Liver (tissue), 9 donors: ENCODE measurements around the gene GPR179. TPM values are rescaled to one million over a fixed set of nuclear protein-coding genes. Genes with fewer than 3 reads are reported as not detected.

Experiments
- DNase-seq: peaks from one replicate; pipeline ENCODE4 v3.0.0-alpha.2; 2017; ENCODE audit warnings: low spot score
- H3K27ac ChIP-seq, 2 donors: one replicate each; pipeline ENCODE4 v1.7.0; 2013; ENCODE audit warnings: inconsistent platforms in 2 of 2, low read length in 2 of 2, control low read depth in 1 of 2, low read depth in 1 of 2, mild to moderate bottlenecking in 1 of 2
- H3K27me3 ChIP-seq, 4 donors: one replicate each; pipeline versions ENCODE4 v1.6.1 to v1.7.0; 2013; ENCODE audit warnings: low read length in 3 of 4, inconsistent platforms in 1 of 4, mild to moderate bottlenecking in 1 of 4, moderate library complexity in 1 of 4; ENCODE audit not compliant: control insufficient read depth in 4 of 4, insufficient read depth in 4 of 4
- H3K36me3 ChIP-seq, 4 donors: one replicate each; pipeline versions ENCODE4 v1.6.1 to v1.7.0; 2013; ENCODE audit warnings: low read length in 3 of 4, mild to moderate bottlenecking in 3 of 4, low read depth in 1 of 4, moderate library complexity in 1 of 4; ENCODE audit not compliant: control insufficient read depth in 4 of 4, insufficient read depth in 3 of 4
- H3K4me1 ChIP-seq, 4 donors: one replicate each; pipeline versions ENCODE4 v1.6.1 to v1.7.0; 2013; ENCODE audit warnings: low read length in 3 of 4, mild to moderate bottlenecking in 3 of 4, moderate library complexity in 1 of 4; ENCODE audit not compliant: control insufficient read depth in 4 of 4, insufficient read depth in 4 of 4
- H3K4me3 ChIP-seq, 3 donors: one replicate each; pipeline versions ENCODE4 v1.6.1 to v1.7.0; 2013; ENCODE audit warnings: low read length in 3 of 3, control low read depth in 1 of 3, low read depth in 1 of 3, mild to moderate bottlenecking in 1 of 3
- H3K9ac ChIP-seq, 2 donors: one replicate each; pipeline ENCODE4 v1.7.0; 2013; ENCODE audit warnings: low read length in 2 of 2, mild to moderate bottlenecking in 2 of 2, moderate library complexity in 2 of 2, control low read depth in 1 of 2, low read depth in 1 of 2
- H3K9me3 ChIP-seq, 4 donors: one replicate each; pipeline versions ENCODE4 v1.6.1 to v1.7.0; 2013; ENCODE audit warnings: low read length in 3 of 4; ENCODE audit not compliant: control insufficient read depth in 4 of 4
- ATF3 ChIP-seq: IDR thresholded peaks from 2 replicates; pipeline ENCODE4 v1.6.1; 2016; ENCODE audit warnings: antibody characterized with exemption
- CTCF ChIP-seq: fragments of 150-350 bp; IDR thresholded peaks from 2 replicates; pipeline ENCODE4 v1.5.1; 2017; ENCODE audit warnings: improper control_type of control experiment, low read depth, low read length; ENCODE audit not compliant: missing input control
- EGR1 ChIP-seq, 2 donors: IDR thresholded peaks; 2 replicates each; pipeline ENCODE4 v1.6.1; 2016 to 2018; ENCODE audit warnings: antibody characterized with exemption in 2 of 2, low read depth in 2 of 2
- NR2F2 ChIP-seq: IDR thresholded peaks from 2 replicates; pipeline ENCODE4 v1.6.1; 2016; ENCODE audit warnings: antibody characterized with exemption
- RAD21 ChIP-seq, 2 donors: IDR thresholded peaks; 2 replicates each; pipeline ENCODE4 v1.6.1; 2016; ENCODE audit warnings: antibody characterized with exemption in 2 of 2, mild to moderate bottlenecking in 2 of 2
- REST ChIP-seq: IDR thresholded peaks from 2 replicates; pipeline ENCODE4 v1.6.1; 2016; ENCODE audit warnings: antibody characterized with exemption, mild to moderate bottlenecking
- TAF1 ChIP-seq: conservative IDR thresholded peaks from 2 replicates; pipeline ENCODE4 v1.6.1; 2016; ENCODE audit warnings: antibody characterized with exemption, mild to moderate bottlenecking
- YY1 ChIP-seq: IDR thresholded peaks from 2 replicates; pipeline ENCODE4 v1.6.1; 2016; ENCODE audit warnings: antibody characterized with exemption, mild to moderate bottlenecking
- WGBS: extraction: QIAGEN DNeasy Blood & Tissue Kit; methylation state at CpG from one replicate; pipeline ENCODE4 v1.1.7; 2013; 5-methylcytosine and 5-hydroxymethylcytosine counted together
- polyA plus RNA-seq, 2 donors: library from polyadenylated mRNA; stranded (reverse) in 1 of 2; unstranded in 1 of 2; fragments of 200-250 nt in 1 of 2; fragments of >200 nt in 1 of 2; fragmentation: Nextera tagmentation in 1 of 2; extraction: Ambion mirVana in 1 of 2; gene quantifications; one replicate each; pipeline versions ENCODE4 v1.2.1 to v1.2.3, GENCODE V29; 2013 to 2015
- total RNA-seq, 2 donors: library from RNA; depleted of rRNA; stranded (reverse); fragments of >200 nt; gene quantifications; one replicate each; pipeline ENCODE4 v1.2.3, GENCODE V29; 2014
- donor health status: healthy.
- donor health status: healthy.
- donor health status: healthy.
- donor health status: healthy.
- donor health status: healthy.

GPR179 gene
- total and polyA plus RNA-seq, 4 donors = under 0.01 to 0.05 (median 0.01) TPM; not detected in 1

GRCh38 chr17:38336838-38337237, 6.9 kb downstream of the GPR179 start:
- 94% methylated on average over 11 of the region's 11 CpGs for WGBS
- no peak for DNase-seq
- TF ChIP-seq CTCF = no peak
- no peak for TF ChIP-seq EGR1 (IDR thresholded peaks at IDR 0.05; ENCODE audit: low read depth in 2 of 2)
- no peak for TF ChIP-seq REST
- no peak for TF ChIP-seq RAD21 (IDR thresholded peaks at IDR 0.05)
- TF ChIP-seq ATF3 = no peak
- no peak for TF ChIP-seq YY1

GRCh38 chr17:38334480-38335364, 9.0 kb downstream of the GPR179 start:
- WGBS = 88% methylated on average over 30 of the region's 30 CpGs
- H3K27ac ChIP-seq = no peak overlapping the region
- no peak for DNase-seq

More at GRCh38 chr17:38336838-38337237, 6.9 kb downstream of the GPR179 start:
- Histone ChIP-seq H3K9ac (no peak overlapping the region), H3K9me3 (no peaks in the 10 kb centered on the region), H3K27ac (no peak overlapping the region), H3K36me3 (no peaks in the 10 kb centered on the region), H3K4me3 (no peak overlapping the region), H3K4me1 (peaks cover 0 to 6% (median 3%) of the 10 kb centered on the region in 4 donors), H3K27me3 (peaks cover 0 to 2% (median 0%) of the 10 kb centered on the region in 4 donors)

GRCh38 chr17:38333635-38334295, 10.0 kb downstream of the GPR179 start:
- H3K4me3 ChIP-seq = no peak overlapping the region
- H3K9me3 ChIP-seq = no peaks in the 10 kb centered on the region
- H3K27ac ChIP-seq = no peak overlapping the region
- H3K4me1 ChIP-seq = no peaks in the 10 kb centered on the region
- H3K36me3 ChIP-seq = no peaks in the 10 kb centered on the region
- 46% methylated on average over 12 of the region's 12 CpGs for WGBS
- H3K9ac ChIP-seq = no peak overlapping the region
- peaks cover 0 to 2% (median 0%) of the 10 kb centered on the region in 4 donors for H3K27me3 ChIP-seq
- DNase-seq = peak; percentile 70
- no peak for TF ChIP-seq NR2F2
- TF ChIP-seq RAD21 (IDR thresholded peaks at IDR 0.05) = peak in 1 of 2 donors; percentile 43
- peak; percentile 34 for TF ChIP-seq CTCF

More at GRCh38 chr17:38334480-38335364, 9.0 kb downstream of the GPR179 start:
- no peak for TF ChIP-seq TAF1
- no peaks in the 10 kb centered on the region for H3K4me1 ChIP-seq
- no peak overlapping the region for H3K4me3 ChIP-seq
- no peak overlapping the region for H3K9ac ChIP-seq
- H3K27me3 ChIP-seq = peaks cover 0 to 2% (median 0%) of the 10 kb centered on the region in 4 donors
- H3K9me3 ChIP-seq = no peaks in the 10 kb centered on the region
- H3K36me3 ChIP-seq = no peaks in the 10 kb centered on the region
